DND-41 (cell line): ENCODE results near the gene GPC3.

ENCODE experiments used
- ATAC-seq: fragments of 200-7000 bp; cut with Tn5 transposase; 3 replicates; pipeline ENCODE4 v1.9.1; 2021; ENCODE audit warnings: low read depth; ENCODE audit not compliant: insufficient read depth
- DNase-seq: peaks from one replicate; pipeline ENCODE4 v3.0.0-alpha.2; 2020
- H2AFZ ChIP-seq: 2 replicates; pipeline ENCODE4 v1.6.0; 2012; ENCODE audit warnings: low read depth, low read length
- H3K27ac ChIP-seq: 2 replicates; pipeline ENCODE4 v1.5.1; 2012; ENCODE audit warnings: low read length, inconsistent platforms
- H3K27me3 ChIP-seq: fragments of 200-600 bp; sonication (generic); 2 replicates; pipeline ENCODE4 v1.6.0; 2012; ENCODE audit warnings: low read length, mild to moderate bottlenecking, inconsistent platforms; ENCODE audit not compliant: insufficient read depth, poor library complexity
- H3K36me3 ChIP-seq: 2 replicates; pipeline ENCODE4 v1.5.1; 2012; ENCODE audit warnings: low read length, inconsistent platforms; ENCODE audit not compliant: insufficient read depth
- H3K4me1 ChIP-seq: 2 replicates; pipeline ENCODE4 v1.5.1; 2012; ENCODE audit warnings: mild to moderate bottlenecking, low read length; ENCODE audit not compliant: insufficient read depth
- H3K4me2 ChIP-seq: 2 replicates; pipeline ENCODE4 v1.6.0; 2012; ENCODE audit warnings: mild to moderate bottlenecking, moderate library complexity, low read length, inconsistent platforms; ENCODE audit not compliant: insufficient read depth
- H3K4me3 ChIP-seq, 2 experiments: fragments of 200-600 bp in 1 of 2; shearing (Covaris generic) in 1 of 2; 2 replicates each; pipeline ENCODE4 v1.5.1; 2012 to 2016; ENCODE audit warnings: inconsistent platforms in 2 of 2, low read length in 2 of 2, mild to moderate bottlenecking in 2 of 2, low read depth in 1 of 2, moderate library complexity in 1 of 2
- H3K79me2 ChIP-seq: 2 replicates; pipeline ENCODE4 v1.6.0; 2012; ENCODE audit warnings: low read length, inconsistent platforms; ENCODE audit not compliant: insufficient read depth
- H3K9ac ChIP-seq: 2 replicates; pipeline ENCODE4 v1.6.0; 2012; ENCODE audit warnings: low read depth, mild to moderate bottlenecking, inconsistent platforms, low read length, moderate library complexity
- H3K9me3 ChIP-seq: 2 replicates; pipeline ENCODE4 v1.5.1; 2012; ENCODE audit warnings: low read length, moderate library complexity, mild to moderate bottlenecking, inconsistent platforms; ENCODE audit not compliant: insufficient read depth, severe bottlenecking
- H4K20me1 ChIP-seq: 2 replicates; pipeline ENCODE4 v1.6.0; 2012; ENCODE audit warnings: low read length; ENCODE audit not compliant: insufficient read depth
- EZH2 ChIP-seq: IDR thresholded peaks from 3 replicates; pipeline ENCODE4 v1.6.1; 2012; ENCODE audit warnings: borderline replicate concordance, low read depth, mild to moderate bottlenecking, moderate library complexity, low read length, inconsistent platforms; ENCODE audit not compliant: severe bottlenecking
- TF ChIP-seq, protein P1 (sequence below): IDR thresholded peaks from 2 replicates; pipeline ENCODE4 v1.5.1; 2012; ENCODE audit warnings: borderline replicate concordance, low read length, moderate library complexity, mild to moderate bottlenecking; ENCODE audit not compliant: poor library complexity, severe bottlenecking; ENCODE audit errors: extremely low read depth

The GPC3 gene

GRCh38 chrX:133972916-133973315 is 12.5 kb downstream of the GPC3 start:
- Histone ChIP-seq H3K9ac (no peak overlapping the region), H4K20me1 (no peaks in the 10 kb centered on the region), H3K36me3 (no peaks in the 10 kb centered on the region), H2AFZ (no peak overlapping the region), H3K27ac (no peak overlapping the region), H3K27me3 (no peaks in the 10 kb centered on the region), H3K4me3 (no peak overlapping the region), H3K4me2 (no peak overlapping the region), H3K4me1 (no peaks in the 10 kb centered on the region), H3K79me2 (no peaks in the 10 kb centered on the region), H3K9me3 (no peaks in the 10 kb centered on the region)
- TF ChIP-seq, protein P1, sequence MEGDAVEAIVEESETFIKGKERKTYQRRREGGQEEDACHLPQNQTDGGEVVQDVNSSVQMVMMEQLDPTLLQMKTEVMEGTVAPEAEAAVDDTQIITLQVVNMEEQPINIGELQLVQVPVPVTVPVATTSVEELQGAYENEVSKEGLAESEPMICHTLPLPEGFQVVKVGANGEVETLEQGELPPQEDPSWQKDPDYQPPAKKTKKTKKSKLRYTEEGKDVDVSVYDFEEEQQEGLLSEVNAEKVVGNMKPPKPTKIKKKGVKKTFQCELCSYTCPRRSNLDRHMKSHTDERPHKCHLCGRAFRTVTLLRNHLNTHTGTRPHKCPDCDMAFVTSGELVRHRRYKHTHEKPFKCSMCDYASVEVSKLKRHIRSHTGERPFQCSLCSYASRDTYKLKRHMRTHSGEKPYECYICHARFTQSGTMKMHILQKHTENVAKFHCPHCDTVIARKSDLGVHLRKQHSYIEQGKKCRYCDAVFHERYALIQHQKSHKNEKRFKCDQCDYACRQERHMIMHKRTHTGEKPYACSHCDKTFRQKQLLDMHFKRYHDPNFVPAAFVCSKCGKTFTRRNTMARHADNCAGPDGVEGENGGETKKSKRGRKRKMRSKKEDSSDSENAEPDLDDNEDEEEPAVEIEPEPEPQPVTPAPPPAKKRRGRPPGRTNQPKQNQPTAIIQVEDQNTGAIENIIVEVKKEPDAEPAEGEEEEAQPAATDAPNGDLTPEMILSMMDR: no peak
- TF ChIP-seq EZH2: no peak
- ATAC-seq (no peak), DNase-seq (no peak)

DNA sequence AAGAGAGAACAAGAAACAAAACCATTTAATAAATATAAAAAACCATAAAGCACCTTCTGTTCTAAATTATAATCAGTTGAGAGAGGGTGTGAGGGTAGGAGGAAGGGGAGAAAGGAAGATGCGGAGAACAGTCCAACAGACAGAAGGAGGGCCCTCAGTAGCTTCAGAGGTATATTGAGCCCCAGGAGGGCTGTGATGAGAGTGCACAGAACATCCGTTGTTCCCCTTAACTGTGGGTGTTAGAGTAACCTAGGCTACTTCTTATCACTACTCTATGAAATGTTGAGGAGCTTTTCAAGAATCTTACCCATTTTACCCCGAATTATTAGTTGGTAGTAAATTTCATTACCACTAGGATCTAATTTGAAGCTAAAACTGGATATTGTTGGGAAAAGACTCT is 13.8 kb downstream of the GPC3 start:
- no peaks in the 10 kb centered on the region for H3K79me2 ChIP-seq
- no peaks in the 10 kb centered on the region for H3K4me1 ChIP-seq
- H3K9me3 ChIP-seq: no peaks in the 10 kb centered on the region
- no peaks in the 10 kb centered on the region for H4K20me1 ChIP-seq
- ATAC-seq (no peak), DNase-seq (no peak)
- H3K27ac ChIP-seq: no peak overlapping the region
- H3K4me3 ChIP-seq: no peak overlapping the region
- no peaks in the 10 kb centered on the region for H3K36me3 ChIP-seq
- no peak overlapping the region for H3K4me2 ChIP-seq
- no peak overlapping the region for H3K9ac ChIP-seq
- no peaks in the 10 kb centered on the region for H3K27me3 ChIP-seq
- H2AFZ ChIP-seq: no peak overlapping the region
- TF ChIP-seq, protein P1: no peak
- no peak for TF ChIP-seq EZH2

DNA sequence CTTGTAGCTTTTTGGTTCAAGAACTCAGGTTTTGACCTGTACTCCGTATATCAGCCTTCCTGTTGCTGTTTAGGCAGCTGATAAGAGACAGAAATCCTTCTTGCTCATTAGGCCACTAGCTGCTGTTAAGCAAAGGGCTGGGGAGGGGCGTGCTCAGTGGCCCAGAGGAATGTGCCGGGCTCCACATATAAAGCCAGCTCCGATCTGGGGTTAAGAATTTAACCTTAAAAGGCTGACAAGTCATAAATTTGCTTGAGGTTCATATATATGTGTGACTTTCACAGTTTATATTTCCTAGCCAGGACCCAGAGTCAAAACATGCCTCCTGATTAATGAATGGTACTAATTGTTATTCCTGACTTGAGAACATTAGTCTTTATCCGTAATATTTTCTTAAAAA is 15.3 kb downstream of the GPC3 start:
- Histone ChIP-seq H3K4me3 (no peak overlapping the region), H3K27ac (no peak overlapping the region), H3K79me2 (no peaks in the 10 kb centered on the region), H3K4me1 (peaks cover 2% of the 10 kb centered on the region), H3K4me2 (no peak overlapping the region), H3K9me3 (no peaks in the 10 kb centered on the region), H3K27me3 (no peaks in the 10 kb centered on the region), H4K20me1 (no peaks in the 10 kb centered on the region), H3K36me3 (no peaks in the 10 kb centered on the region), H2AFZ (no peak overlapping the region), H3K9ac (no peak overlapping the region)
- ATAC-seq: no peak
- DNase-seq: no peak
- no peak for TF ChIP-seq EZH2
- TF ChIP-seq, protein P1: no peak

DNA sequence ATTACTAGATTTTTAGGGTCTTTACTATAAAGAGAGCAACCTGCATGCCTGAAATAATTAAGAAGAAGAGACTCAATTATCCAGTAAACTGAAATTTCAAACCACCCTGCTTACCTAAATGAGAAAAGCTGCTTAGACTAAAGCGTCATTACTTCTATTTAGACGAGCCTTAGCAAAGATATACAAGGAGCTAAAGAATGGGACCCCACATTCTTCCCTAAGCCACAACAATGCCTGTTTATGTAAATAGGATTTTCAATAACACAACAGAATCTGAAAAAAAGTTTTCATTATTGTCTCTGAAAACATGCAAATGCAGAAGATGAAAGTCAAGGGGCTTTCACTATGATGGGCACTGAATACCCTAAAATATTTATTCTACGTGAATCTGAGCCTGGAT is 16.2 kb downstream of the GPC3 start:
- Histone ChIP-seq H3K4me3 (no peak overlapping the region), H3K4me2 (no peak overlapping the region), H3K36me3 (no peaks in the 10 kb centered on the region), H2AFZ (no peak overlapping the region), H3K9me3 (no peaks in the 10 kb centered on the region), H3K4me1 (peaks cover 11% of the 10 kb centered on the region), H3K27ac (no peak overlapping the region), H3K79me2 (no peaks in the 10 kb centered on the region), H3K9ac (no peak overlapping the region), H3K27me3 (no peaks in the 10 kb centered on the region), H4K20me1 (no peaks in the 10 kb centered on the region)
- TF ChIP-seq, protein P1: no peak
- no peak for TF ChIP-seq EZH2
- DNase-seq (no peak), ATAC-seq (no peak)
